Hematopoietic multipotent progenitor cell treated with erythropoietin and hydrocortisone succinate and interleukin-3 and kit ligand, for 15 days (in vitro differentiated cells): Measurements from ENCODE around the gene HS3ST2.
"Not testable (repeated sequence)": the region's sequence is repeated elsewhere in the genome, so short reads cannot be mapped to it uniquely, and the experiment has no call there.

Experiments
- DNase-seq: peaks from one replicate; pipeline ENCODE4 v3.0.0-alpha.2; 2015; ENCODE audit warnings: low spot score

The HS3ST2 gene

DNA sequence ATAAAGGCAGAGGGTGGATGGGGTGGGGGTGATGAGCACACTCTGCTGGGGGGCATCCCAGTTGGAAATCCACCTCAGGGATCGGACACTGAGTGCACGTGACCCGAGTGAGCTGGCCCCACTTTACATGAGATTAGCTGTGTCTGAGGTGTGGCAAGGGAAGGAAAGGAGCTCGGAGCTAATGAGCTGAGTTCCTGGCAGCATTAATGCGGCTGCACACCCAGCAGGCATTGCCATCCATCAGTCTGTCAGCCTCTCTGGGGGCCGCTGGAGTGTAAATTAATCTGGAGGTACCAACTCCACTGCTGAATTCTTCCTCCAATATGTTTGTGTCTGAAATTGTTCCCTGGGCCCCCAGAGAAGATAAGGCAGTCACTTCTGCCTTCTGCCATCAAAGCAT, 65.5 kb downstream of the HS3ST2 start:
- no peak for DNase-seq

- DNase-seq, result no peak
Observed at GRCh38 chr16:22882981-22883380, 69.0 kb downstream of the HS3ST2 start.

- DNase-seq, result no peak
Observed at GRCh38 chr16:22885951-22886350, 72.0 kb downstream of the HS3ST2 start.

GRCh38 chr16:22886927-22887326, 73.0 kb downstream of the HS3ST2 start:
- no peak for DNase-seq

- DNase-seq, result no peak
Observed at GRCh38 chr16:22887445-22887844, 73.5 kb downstream of the HS3ST2 start.

DNA sequence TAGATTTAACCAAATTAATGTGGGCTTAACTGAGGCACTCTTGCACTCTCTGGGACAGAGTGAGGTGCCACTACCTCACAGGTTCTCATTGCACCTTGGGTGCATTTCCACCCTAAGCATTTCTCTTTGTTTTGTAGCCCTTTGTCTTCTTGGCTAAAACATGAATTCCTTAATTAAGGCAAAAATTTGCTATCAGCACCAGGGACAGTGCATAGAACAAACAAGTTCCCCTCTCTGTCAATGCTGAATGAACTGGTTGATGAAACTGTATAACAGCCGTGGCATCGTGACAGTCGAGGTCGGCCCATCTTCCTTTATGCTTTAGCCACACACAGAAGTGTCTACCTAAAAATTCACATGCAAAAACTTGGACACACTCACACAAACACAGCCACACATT, 74.8 kb downstream of the HS3ST2 start:
- DNase-seq, result no peak

- DNase-seq, result no peak
Observed at GRCh38 chr16:22890976-22891375, 77.0 kb downstream of the HS3ST2 start.

GRCh38 chr16:22897184-22897583, 83.2 kb downstream of the HS3ST2 start:
- no peak for DNase-seq

DNA sequence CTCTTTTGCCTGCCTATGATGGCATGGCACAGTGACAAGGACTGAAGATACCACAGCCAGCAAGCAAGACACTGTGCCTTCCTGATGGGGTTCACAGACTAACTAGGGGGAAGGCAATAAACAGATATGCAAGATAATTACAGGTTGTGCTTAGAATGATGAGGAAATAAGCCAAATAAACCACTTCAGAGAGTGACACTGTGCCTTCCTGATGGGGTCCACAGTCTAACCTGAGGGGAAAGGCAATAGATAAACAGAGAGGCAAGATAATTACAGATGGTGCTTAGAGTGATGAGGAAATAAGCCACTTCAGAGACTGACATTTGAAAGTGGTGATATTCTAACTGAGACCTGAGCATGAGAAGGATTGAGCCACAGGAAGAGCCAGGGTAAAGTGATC, 84.2 kb downstream of the HS3ST2 start:
- no peak for DNase-seq

GRCh38 chr16:22898874-22899348, 84.9 kb downstream of the HS3ST2 start:
- peak; percentile 68 for DNase-seq

DNA sequence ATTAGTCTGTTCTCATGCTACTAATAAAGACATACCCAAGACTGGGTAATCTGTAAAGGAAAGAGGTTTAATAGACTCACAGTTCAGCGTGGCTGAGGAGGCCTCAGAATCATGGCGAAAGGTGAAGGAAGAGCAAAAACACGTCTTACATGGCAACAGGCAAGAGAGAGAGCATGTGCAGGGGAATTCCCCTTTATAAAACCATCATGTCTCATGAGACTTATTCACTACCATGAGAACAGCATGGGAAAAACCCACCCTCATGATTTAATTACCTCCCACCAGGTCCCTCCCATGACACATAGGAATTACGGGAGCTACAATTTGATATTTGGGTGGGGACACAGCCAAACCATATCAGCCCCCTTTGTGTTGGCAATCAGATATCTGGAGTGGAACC, 85.6 kb downstream of the HS3ST2 start:
- not testable (repeated sequence) for DNase-seq

DNA sequence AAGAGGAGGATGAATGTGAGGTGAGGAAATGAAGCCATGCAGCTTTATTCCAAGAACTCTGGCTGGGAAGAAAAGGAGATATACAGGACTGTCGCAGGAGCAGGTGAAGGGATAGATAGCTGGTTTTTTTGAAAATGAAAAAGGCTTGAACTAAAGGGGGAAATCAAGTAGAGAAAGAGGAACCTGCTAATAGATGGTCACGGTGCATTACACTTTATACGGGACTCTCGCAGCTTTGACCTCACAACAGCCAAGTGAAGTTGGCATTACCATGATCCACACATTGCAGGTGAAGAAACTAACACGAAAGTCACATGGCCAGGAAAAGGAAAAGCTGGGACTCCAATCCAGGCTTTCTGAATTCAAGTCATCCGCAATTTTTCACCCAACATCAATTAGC, 86.9 kb downstream of the HS3ST2 start:
- DNase-seq, result no peak

- no peak for DNase-seq
Observed at GRCh38 chr16:22901563-22901962, 87.6 kb downstream of the HS3ST2 start.

GRCh38 chr16:22903716-22904115, 89.8 kb downstream of the HS3ST2 start:
- no peak for DNase-seq

- DNase-seq, result no peak
Observed at GRCh38 chr16:22912654-22913053, 98.7 kb downstream of the HS3ST2 start.

DNA sequence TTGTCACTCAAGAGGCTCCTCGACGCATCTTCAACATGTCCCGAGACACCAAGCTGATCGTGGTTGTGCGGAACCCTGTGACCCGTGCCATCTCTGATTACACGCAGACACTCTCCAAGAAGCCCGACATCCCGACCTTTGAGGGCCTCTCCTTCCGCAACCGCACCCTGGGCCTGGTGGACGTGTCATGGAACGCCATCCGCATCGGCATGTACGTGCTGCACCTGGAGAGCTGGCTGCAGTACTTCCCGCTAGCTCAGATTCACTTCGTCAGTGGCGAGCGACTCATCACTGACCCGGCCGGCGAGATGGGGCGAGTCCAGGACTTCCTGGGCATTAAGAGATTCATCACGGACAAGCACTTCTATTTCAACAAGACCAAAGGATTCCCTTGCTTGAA, 101.0 kb downstream of the HS3ST2 start:
- no peak for DNase-seq

DNA sequence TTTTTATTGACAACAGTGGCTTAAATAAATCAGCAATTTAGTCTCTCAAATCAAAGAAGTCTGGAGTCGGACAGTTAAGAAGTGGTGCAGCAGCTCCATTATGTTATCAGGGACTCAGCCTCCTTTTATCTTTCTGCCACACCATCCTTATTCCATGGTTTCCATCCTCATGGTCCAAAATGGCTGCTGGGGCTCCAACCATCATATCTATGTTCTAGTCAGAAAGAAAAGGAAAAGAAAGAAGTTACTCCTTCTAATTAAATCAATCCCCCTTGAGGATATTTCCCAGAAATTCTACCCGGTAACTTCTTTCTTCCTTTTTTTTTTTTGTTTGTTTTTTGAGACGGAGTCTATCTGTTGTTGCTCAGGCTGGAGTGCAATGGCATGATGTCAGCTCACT, 109.5 kb downstream of the HS3ST2 start:
- no peak for DNase-seq

GRCh38 chr16:22924492-22924891, 110.5 kb downstream of the HS3ST2 start:
- DNase-seq, result no peak

- no peak for DNase-seq
Observed at GRCh38 chr16:22926105-22926751, 112.3 kb downstream of the HS3ST2 start.

- no peak for DNase-seq
Observed at GRCh38 chr16:22927306-22927705, 113.3 kb downstream of the HS3ST2 start.

DNA sequence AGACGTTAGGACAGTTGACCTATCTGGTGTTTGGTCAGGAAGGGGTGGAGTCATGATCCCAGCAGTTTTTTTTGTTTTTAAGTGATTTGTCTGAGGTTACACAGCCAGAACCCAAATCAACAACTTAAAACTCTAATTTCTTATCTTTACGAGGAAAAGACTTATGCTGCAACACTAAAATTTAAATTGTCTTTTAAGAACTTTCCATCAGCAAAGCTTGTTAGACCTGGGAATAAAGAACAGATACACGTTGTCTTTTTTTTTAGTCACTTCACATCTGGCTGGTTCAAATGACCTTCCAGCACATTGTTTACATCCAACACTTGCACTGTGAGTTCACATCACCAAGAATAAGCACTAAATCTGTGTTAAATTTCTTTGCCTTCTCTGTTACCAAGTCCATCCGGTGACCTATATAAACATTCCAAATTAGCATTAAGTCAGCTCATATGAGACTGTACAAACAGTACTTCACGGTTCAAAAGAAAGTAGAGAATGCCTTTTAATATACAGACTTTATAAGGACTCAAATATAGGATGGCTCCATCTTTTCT, 115.0 kb downstream of the HS3ST2 start:
- no peak for DNase-seq

GRCh38 chr16:22929461-22929860, 115.5 kb downstream of the HS3ST2 start:
- no peak for DNase-seq

DNA sequence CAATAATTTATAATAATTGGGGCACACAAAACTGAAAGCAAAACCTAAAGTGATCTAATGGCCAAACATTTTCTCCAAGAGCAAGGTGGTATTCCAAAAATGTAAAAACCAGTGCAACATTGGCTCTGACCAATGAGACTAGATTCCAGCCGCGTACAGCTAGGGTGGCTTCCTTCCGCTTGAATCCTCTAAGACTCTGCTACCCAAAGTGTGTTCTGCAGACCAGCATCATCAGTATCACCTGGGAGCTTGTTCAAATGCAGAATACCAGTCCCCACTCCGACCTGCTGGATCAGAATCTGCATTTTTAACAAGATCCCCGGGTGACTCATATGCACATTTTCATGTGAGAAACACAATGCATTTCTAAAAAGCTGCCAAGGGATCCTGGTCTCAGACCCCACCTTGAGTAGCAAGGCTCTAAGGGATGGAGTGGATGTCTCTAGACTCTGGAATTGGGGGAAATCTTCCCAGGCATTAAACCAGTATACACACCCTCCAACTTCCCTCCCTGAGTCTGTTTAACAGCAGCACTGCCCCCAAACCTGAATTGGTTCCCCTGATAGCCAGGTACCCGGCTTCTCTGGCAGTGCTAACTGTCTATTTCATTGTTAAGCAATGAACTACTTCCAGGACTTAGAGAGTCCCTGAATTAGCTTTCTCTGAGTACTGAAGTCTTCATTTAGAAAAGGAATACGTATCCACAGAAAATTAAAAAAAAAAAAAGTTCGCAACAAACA, 118.2 kb downstream of the HS3ST2 start:
- no peak for DNase-seq
